Measurements from ENCODE around the gene AMOTL2.

- TF ChIP-seq TEAD4 (IDR thresholded peaks at IDR 0.05) (no peak), CREB1 (IDR thresholded peaks at IDR 0.05; ENCODE audit: low read depth) (no peak), TCF12 (IDR thresholded peaks at IDR 0.05; ENCODE audit: low read depth) (no peak), CEBPB (IDR thresholded peaks at IDR 0.05) (no peak), NFIC (IDR thresholded peaks at IDR 0.05) (no peak), REST (IDR thresholded peaks at IDR 0.05; ENCODE audit: low read depth) (no peak), TAF1 (IDR thresholded peaks at IDR 0.05; ENCODE audit: low read depth) (no peak), RAD21 (IDR thresholded peaks at IDR 0.05; ENCODE audit: low read depth) (no peak), FOXM1 (IDR thresholded peaks at IDR 0.05; ENCODE audit: borderline replicate concordance, low read depth) (no peak)
- TF ChIP-seq, protein P1, sequence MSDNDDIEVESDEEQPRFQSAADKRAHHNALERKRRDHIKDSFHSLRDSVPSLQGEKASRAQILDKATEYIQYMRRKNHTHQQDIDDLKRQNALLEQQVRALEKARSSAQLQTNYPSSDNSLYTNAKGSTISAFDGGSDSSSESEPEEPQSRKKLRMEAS (IDR thresholded peaks at IDR 0.05) = no peak
Measured at GRCh38 chr3:134325061-134325705, 49.1 kb downstream of the AMOTL2 start.
